B cell (primary cell): ENCODE data around the gene JUP.

Experiments used
- CTCF ChIP-seq: fragments of 200-600 bp; IDR thresholded peaks from one replicate; pipeline ENCODE4 v1.8.0; 2022; ENCODE audit warnings: antibody characterized with exemption, mild to moderate bottlenecking
- EZH2 ChIP-seq: IDR thresholded peaks from 2 replicates; pipeline ENCODE4 v1.6.1; 2012; ENCODE audit warnings: borderline replicate concordance, low read depth, mild to moderate bottlenecking, moderate library complexity, low read length; ENCODE audit not compliant: insufficient read depth, poor library complexity, severe bottlenecking

DNA sequence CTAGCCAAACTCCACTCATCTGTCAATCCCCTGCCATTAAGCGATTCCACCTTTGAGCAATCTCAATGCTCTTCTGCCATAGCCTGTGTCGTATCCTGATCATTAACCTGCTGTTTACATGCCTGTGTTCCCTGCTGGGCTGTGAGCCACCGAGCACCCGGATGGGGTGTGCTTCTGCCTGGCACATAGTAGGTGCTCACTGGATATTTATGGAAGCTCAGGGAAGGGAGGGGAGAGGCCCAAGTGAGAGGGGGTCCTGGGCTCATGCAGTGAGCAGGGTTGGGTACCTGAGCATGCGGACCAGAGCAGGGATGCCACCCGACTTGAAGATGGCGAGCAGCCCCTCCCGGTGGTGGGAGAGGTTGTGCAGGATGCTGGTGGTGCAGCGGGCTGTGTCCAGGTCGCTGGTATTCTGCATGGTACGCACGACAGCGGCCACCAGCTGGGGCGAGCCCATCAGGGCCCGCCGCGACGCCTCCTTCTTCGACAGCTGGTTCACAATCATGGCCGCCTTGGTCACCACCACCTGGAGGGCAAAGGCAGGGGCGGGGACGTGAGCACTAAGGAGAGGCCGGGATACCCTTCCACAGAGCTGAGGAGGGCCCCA is 17.7 kb downstream of the JUP start:
- TF ChIP-seq CTCF (no peak), EZH2 (no peak)
